Osteocyte (in vitro differentiated cells): Measurements from ENCODE around the gene LDLRAD2. TPM values are rescaled to one million over a fixed set of nuclear protein-coding genes. Genes with fewer than 3 reads are reported as not detected.

ENCODE experiments used
- DNase-seq: peaks from one replicate; pipeline ENCODE4 v3.0.0; 2021; ENCODE audit warnings: mixed read lengths; ENCODE audit not compliant: unreplicated experiment; ENCODE audit errors: extremely low spot score
- H3K27ac Mint-ChIP-seq: one replicate; pipeline ENCODE4 v1.8.0; 2021; ENCODE audit warnings: mild to moderate bottlenecking, mixed read lengths; ENCODE audit not compliant: unreplicated experiment
- H3K27me3 Mint-ChIP-seq: one replicate; pipeline ENCODE4 v1.8.0; 2021; ENCODE audit warnings: mixed read lengths; ENCODE audit not compliant: unreplicated experiment
- H3K36me3 Mint-ChIP-seq: one replicate; pipeline ENCODE4 v1.8.0; 2021; ENCODE audit warnings: mixed read lengths; ENCODE audit not compliant: unreplicated experiment
- H3K4me1 Mint-ChIP-seq: one replicate; pipeline ENCODE4 v1.8.0; 2021; ENCODE audit warnings: mixed read lengths; ENCODE audit not compliant: unreplicated experiment
- H3K4me3 Mint-ChIP-seq: one replicate; pipeline ENCODE4 v1.8.0; 2021; ENCODE audit warnings: mild to moderate bottlenecking, moderate library complexity, mixed read lengths; ENCODE audit not compliant: unreplicated experiment
- H3K9me3 Mint-ChIP-seq: one replicate; pipeline ENCODE4 v1.8.0; 2021; ENCODE audit warnings: mixed read lengths; ENCODE audit not compliant: unreplicated experiment
- total RNA-seq: library from RNA; stranded (reverse); gene quantifications from 2 replicates; pipeline ENCODE4 v1.2.1, GENCODE V29; 2021
- TF ChIP-seq, protein P1 (sequence below): fragments of 200-600 bp; sonication (generic); IDR thresholded peaks from 2 replicates; pipeline ENCODE4 v1.5.0; 2021; ENCODE audit warnings: antibody characterized with exemption, mild to moderate bottlenecking, moderate library complexity

The LDLRAD2 gene
- total RNA-seq, 1 donor from 2014 or later: not detected

DNA sequence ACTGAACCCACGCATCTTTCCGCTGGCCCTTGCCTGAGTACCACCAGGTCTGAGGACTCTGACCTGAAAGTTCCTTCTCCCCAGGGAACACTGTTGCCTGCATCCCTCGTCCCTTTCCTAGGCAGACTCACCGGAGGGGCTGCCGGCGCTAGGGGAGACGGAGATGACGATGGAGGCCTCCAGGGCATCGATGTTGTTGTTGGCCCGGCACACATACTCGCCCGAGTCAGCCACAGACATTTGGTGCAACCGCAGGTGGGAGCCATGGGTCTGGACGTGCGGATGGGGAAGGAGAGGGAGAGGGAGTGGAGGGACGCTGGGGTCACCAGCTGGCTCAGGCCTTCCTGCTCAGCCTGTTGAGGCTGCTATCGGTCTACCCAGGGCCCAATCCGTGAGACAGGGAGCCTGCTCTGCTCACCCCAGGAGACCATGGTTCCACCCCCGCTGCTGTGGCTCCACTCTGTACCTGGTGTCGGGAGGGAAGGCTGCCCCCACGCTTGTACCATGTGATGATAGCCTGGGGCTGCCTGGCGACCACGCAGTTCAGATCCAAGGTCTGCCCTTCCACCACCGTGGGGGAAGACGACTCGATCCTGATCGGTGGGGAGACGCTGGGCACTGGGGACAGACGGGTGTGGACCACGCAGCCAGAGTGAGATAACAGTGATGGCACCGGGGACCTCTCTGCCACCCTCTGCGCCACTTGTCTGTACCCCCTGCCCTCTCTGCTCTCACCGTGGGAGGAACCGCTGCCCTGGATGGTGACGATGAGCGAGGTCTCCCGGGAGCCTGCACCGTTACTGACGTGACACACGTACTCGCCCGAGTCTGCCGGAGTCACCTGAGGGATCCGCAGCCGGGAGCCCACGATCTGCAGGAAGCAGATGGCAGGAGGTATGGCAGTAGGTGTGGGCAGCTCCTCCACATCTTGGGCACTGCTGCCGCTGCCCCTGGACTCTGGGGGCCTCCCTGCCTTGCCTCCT is 35.4 kb downstream of the LDLRAD2 start:
- Mint-ChIP-seq H3K27me3 (no peaks in the 10 kb centered on the region), H3K9me3 (no peaks in the 10 kb centered on the region), H3K4me3 (no peak overlapping the region), H3K36me3 (peaks cover 26% of the 10 kb centered on the region), H3K4me1 (no peaks in the 10 kb centered on the region), H3K27ac (no peak overlapping the region)
- DNase-seq: no peak
- TF ChIP-seq, protein P1, sequence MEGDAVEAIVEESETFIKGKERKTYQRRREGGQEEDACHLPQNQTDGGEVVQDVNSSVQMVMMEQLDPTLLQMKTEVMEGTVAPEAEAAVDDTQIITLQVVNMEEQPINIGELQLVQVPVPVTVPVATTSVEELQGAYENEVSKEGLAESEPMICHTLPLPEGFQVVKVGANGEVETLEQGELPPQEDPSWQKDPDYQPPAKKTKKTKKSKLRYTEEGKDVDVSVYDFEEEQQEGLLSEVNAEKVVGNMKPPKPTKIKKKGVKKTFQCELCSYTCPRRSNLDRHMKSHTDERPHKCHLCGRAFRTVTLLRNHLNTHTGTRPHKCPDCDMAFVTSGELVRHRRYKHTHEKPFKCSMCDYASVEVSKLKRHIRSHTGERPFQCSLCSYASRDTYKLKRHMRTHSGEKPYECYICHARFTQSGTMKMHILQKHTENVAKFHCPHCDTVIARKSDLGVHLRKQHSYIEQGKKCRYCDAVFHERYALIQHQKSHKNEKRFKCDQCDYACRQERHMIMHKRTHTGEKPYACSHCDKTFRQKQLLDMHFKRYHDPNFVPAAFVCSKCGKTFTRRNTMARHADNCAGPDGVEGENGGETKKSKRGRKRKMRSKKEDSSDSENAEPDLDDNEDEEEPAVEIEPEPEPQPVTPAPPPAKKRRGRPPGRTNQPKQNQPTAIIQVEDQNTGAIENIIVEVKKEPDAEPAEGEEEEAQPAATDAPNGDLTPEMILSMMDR: no peak

- no peak overlapping the region for H3K4me3 Mint-ChIP-seq
- TF ChIP-seq, protein P1: no peak
- no peaks in the 10 kb centered on the region for H3K27me3 Mint-ChIP-seq
- H3K27ac Mint-ChIP-seq: no peak overlapping the region
- no peaks in the 10 kb centered on the region for H3K4me1 Mint-ChIP-seq
- DNase-seq: no peak
- peaks cover 24% of the 10 kb centered on the region for H3K36me3 Mint-ChIP-seq
- no peaks in the 10 kb centered on the region for H3K9me3 Mint-ChIP-seq
These were observed 36.6 kb downstream of the LDLRAD2 start for GRCh38 chr1:21848524-21849174.

GRCh38 chr1:21849909-21850576 is 38.0 kb downstream of the LDLRAD2 start:
- TF ChIP-seq, protein P1: no peak
- no peaks in the 10 kb centered on the region for H3K27me3 Mint-ChIP-seq
- H3K4me3 Mint-ChIP-seq: no peak overlapping the region
- H3K36me3 Mint-ChIP-seq: peaks cover 23% of the 10 kb centered on the region
- no peak overlapping the region for H3K27ac Mint-ChIP-seq
- H3K9me3 Mint-ChIP-seq: no peaks in the 10 kb centered on the region
- no peaks in the 10 kb centered on the region for H3K4me1 Mint-ChIP-seq
- no peak for DNase-seq

- H3K27ac Mint-ChIP-seq: no peak overlapping the region
- H3K4me3 Mint-ChIP-seq: no peak overlapping the region
- H3K9me3 Mint-ChIP-seq: no peaks in the 10 kb centered on the region
These were observed 39.6 kb downstream of the LDLRAD2 start for GRCh38 chr1:21851430-21852250.

More at GRCh38 chr1:21851430-21852250, 39.6 kb downstream of the LDLRAD2 start:
- no peaks in the 10 kb centered on the region for H3K4me1 Mint-ChIP-seq
- peaks cover 28% of the 10 kb centered on the region for H3K36me3 Mint-ChIP-seq
- DNase-seq: no peak
- TF ChIP-seq, protein P1: no peak
- no peaks in the 10 kb centered on the region for H3K27me3 Mint-ChIP-seq
